Right cardiac atrium (tissue), 5 donors: Measurements from ENCODE around the gene HCFC2. TPM values are rescaled to one million over a fixed set of nuclear protein-coding genes. Genes with fewer than 3 reads are reported as not detected.
A peak's percentile ranks its signal among the peaks of the same experiment; 100 is the strongest.

Source experiments
- ATAC-seq, 2 donors: fragments of 200-7000 bp; cut with Tn5 transposase; one replicate each; pipeline versions ENCODE4 v1.8.0 to v1.9.1; 2020; ENCODE audit warnings: moderate library complexity in 2 of 2, mild to moderate bottlenecking in 1 of 2
- DNase-seq, 3 donors: peaks; one replicate each; pipeline ENCODE4 v3.0.0-alpha.2; 2020
- H3K27ac ChIP-seq: one replicate; pipeline ENCODE4 v1.5.1; 2013; ENCODE audit warnings: mild to moderate bottlenecking, low read length, control low read depth, moderate library complexity
- H3K27me3 ChIP-seq: one replicate; pipeline ENCODE4 v1.6.1; 2013; ENCODE audit not compliant: control insufficient read depth, insufficient read depth
- H3K4me1 ChIP-seq: one replicate; pipeline ENCODE4 v1.6.1; 2013; ENCODE audit warnings: low read length; ENCODE audit not compliant: control insufficient read depth, insufficient read depth
- H3K4me3 ChIP-seq: one replicate; pipeline ENCODE4 v1.5.1; 2013; ENCODE audit warnings: low read length, control low read depth
- H3K9me3 ChIP-seq: one replicate; pipeline ENCODE4 v1.6.1; 2013; ENCODE audit warnings: low read length; ENCODE audit not compliant: control insufficient read depth
- whole genome bisulfite sequencing: extraction: QIAGEN DNeasy Blood & Tissue Kit; methylation state at CpG from one replicate; pipeline ENCODE4 v1.1.7; 2013; 5-methylcytosine and 5-hydroxymethylcytosine counted together
- intact Hi-C, 4 donors: fragments of 100-400 bp; cut with DNase I; formaldehyde crosslinking; loops; one replicate each; pipeline versions ENCODE4 v1.11.0 to v1.14.0; 2022 to 2023
- polyA plus RNA-seq: library from polyadenylated mRNA; stranded (reverse); fragments of 200-250 nt; gene quantifications from one replicate; pipeline ENCODE4 v1.2.3, GENCODE V29; 2013
- total RNA-seq, 4 donors: library from RNA; stranded (reverse); fragmentation: NEBNext Ultra II Directional; extraction: Animal tissue kit (Norgen Biotek cat#: 25700); gene quantifications; one replicate each; pipeline ENCODE4 v1.2.1, GENCODE V29; 2021
- donor health status: healthy with polysubstance abuse.
- donor health status: DM: no; HTN: yes; CAD: no.
- donor health status: DM: no; HTN: no; CAD: no.
- donor health status: DM: no; HTN: yes; CAD: no; lungs with severe emphysema.
- donor health status: DM: yes; HTN: yes; CAD: no.

Gene HCFC2
- total and polyA plus RNA-seq, 5 donors, result 4.1 to 11.0 (median 10.4) TPM

- Histone ChIP-seq H3K4me3 (no peak overlapping the region), H3K27ac (no peak overlapping the region), H3K9me3 (no peaks in the 10 kb centered on the region), H3K27me3 (no peaks in the 10 kb centered on the region), H3K4me1 (peaks cover 2% of the 10 kb centered on the region)
- DNase-seq (no peak), ATAC-seq (peak in 1 of 2 donors; percentile 19)
- intact Hi-C loops, result loop anchor here in 1 of 4 donors (10.0 kb wide), 1 partner anchor 151 kb away; the partner anchor contains the start of gene TDG
Observed at GRCh38 chr12:104115587-104115975, 51.2 kb downstream of the HCFC2 start.

DNA sequence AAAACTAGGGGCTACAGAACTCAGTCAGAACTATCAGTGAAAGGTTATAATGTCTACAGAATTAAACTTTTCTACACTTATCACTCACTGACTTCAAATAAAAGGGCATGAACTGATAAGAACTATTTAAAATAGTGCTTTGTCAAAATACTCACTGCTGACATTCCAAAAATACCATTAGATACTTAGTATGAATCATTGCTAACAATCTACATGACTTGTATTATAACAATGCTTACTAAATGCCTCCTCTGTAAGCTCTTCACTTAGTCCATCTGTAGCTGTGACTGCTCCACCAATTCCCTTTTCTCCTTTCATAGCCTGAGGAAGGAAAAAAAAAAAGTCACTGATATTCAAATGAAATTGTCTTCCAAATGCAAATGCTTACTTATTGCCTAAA lies 56.7 kb downstream of the HCFC2 start:
- intact Hi-C loops, result no loop called here
- DNase-seq, result no peak
- Histone ChIP-seq H3K4me1 (no peaks in the 10 kb centered on the region), H3K4me3 (no peak overlapping the region), H3K27ac (no peak overlapping the region), H3K9me3 (no peaks in the 10 kb centered on the region), H3K27me3 (no peaks in the 10 kb centered on the region)
- peak in 1 of 2 donors; percentile 70 for ATAC-seq

- ATAC-seq (peak in 1 of 2 donors; percentile 25), DNase-seq (no peak)
- H3K27me3 ChIP-seq, result no peaks in the 10 kb centered on the region
- 95% methylated on average over 9 of the region's 9 CpGs for WGBS
- intact Hi-C loops, result no loop called here
- H3K4me1 ChIP-seq, result no peaks in the 10 kb centered on the region
- no peak overlapping the region for H3K27ac ChIP-seq
- H3K4me3 ChIP-seq, result no peak overlapping the region
- H3K9me3 ChIP-seq, result no peaks in the 10 kb centered on the region
Observed at GRCh38 chr12:104122298-104122697, 58.0 kb downstream of the HCFC2 start.

- Histone ChIP-seq H3K27ac (no peak overlapping the region), H3K4me1 (peaks cover under 1% of the 10 kb centered on the region), H3K9me3 (no peaks in the 10 kb centered on the region), H3K27me3 (no peaks in the 10 kb centered on the region), H3K4me3 (no peak overlapping the region)
- intact Hi-C loops, result no loop called here
- 94% methylated on average over 3 of the region's 3 CpGs for WGBS
- no peak for ATAC-seq
- DNase-seq, result no peak
Observed at GRCh38 chr12:104126548-104126947, 62.2 kb downstream of the HCFC2 start.

GRCh38 chr12:104130760-104131159 lies 66.4 kb downstream of the HCFC2 start:
- H3K27ac ChIP-seq, result no peak overlapping the region
- H3K9me3 ChIP-seq, result no peaks in the 10 kb centered on the region
- 75% methylated on average over 2 of the region's 2 CpGs for WGBS
- no peak for ATAC-seq
- no peaks in the 10 kb centered on the region for H3K27me3 ChIP-seq
- intact Hi-C loops, result no loop called here
- H3K4me1 ChIP-seq, result peaks cover 15% of the 10 kb centered on the region
- DNase-seq, result no peak
- H3K4me3 ChIP-seq, result no peak overlapping the region

DNA sequence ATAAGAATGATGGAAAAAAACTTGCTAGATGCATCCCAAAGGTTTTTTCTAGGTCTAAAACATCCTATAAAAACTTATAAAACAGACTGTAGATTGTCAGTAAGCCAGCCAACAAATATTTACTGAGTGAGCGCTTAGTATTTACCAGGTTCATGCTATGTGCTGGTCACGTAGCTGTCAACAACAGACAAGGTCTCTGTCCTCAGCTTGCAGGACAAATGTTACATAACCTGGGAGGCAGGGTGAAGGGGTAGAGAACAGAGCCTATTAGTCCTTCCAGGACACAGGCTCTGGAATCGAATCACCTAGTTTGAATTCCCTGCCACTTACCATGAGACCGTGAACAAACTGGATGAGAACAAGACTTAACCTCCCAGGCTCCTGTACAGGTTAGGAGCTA lies 67.3 kb downstream of the HCFC2 start:
- H3K9me3 ChIP-seq, result no peaks in the 10 kb centered on the region
- DNase-seq (no peak), ATAC-seq (peak; percentile 15 to 31)
- H3K4me1 ChIP-seq, result peaks cover 15% of the 10 kb centered on the region
- peak overlapping the region; percentile 19 for H3K27ac ChIP-seq
- intact Hi-C loops, result no loop called here
- no peaks in the 10 kb centered on the region for H3K27me3 ChIP-seq
- H3K4me3 ChIP-seq, result no peak overlapping the region
- WGBS, result 85% methylated on average over 4 of the region's 4 CpGs

DNA sequence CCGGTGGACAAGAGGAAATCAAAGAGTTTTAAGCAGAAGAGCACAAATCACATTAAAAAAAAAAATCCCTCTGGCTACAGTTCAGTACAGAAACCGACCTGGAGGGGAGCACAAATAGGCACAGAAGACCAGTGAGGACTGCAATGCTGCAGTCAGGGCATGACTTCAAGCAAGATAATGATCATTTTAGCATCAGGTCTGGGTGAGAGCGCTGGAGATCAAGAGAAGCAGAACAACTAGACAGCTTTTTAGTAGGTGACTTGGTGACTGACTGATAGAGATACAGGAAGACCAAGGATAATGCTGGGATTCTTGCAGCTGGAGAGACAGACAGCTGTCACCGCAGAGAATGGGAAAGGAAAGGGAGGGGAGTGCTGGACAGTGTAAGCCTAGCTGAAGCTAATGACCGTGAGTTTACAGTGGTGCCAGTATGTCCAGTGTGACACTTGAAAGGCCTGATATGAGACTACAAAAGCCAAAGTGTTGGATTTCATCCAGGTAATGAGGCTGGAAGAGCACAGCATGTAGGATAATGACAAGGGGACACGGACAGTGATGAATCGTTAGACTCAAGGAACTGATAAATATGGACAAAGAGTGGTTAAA lies 68.1 kb downstream of the HCFC2 start:
- intact Hi-C loops, result no loop called here
- WGBS, result 41% methylated on average over 7 of the region's 7 CpGs
- DNase-seq (no peak), ATAC-seq (peak; percentile 82 to 88)
- Histone ChIP-seq H3K9me3 (no peaks in the 10 kb centered on the region), H3K27me3 (no peaks in the 10 kb centered on the region), H3K27ac (peak overlapping the region; percentile 83), H3K4me3 (no peak overlapping the region), H3K4me1 (peaks cover 15% of the 10 kb centered on the region)

- H3K4me1 ChIP-seq, result peaks cover 15% of the 10 kb centered on the region
- H3K27ac ChIP-seq, result no peak overlapping the region
- H3K4me3 ChIP-seq, result no peak overlapping the region
- intact Hi-C loops, result no loop called here
- no peaks in the 10 kb centered on the region for H3K27me3 ChIP-seq
- ATAC-seq (no peak), DNase-seq (no peak)
- WGBS, result 79% methylated on average over 5 of the region's 5 CpGs
- H3K9me3 ChIP-seq, result no peaks in the 10 kb centered on the region
Observed at GRCh38 chr12:104133321-104133720, 69.0 kb downstream of the HCFC2 start.

GRCh38 chr12:104133866-104134265 lies 69.5 kb downstream of the HCFC2 start:
- 79% methylated on average over 1 of the region's 1 CpG for WGBS
- no peak for ATAC-seq
- H3K4me3 ChIP-seq, result no peak overlapping the region
- no peaks in the 10 kb centered on the region for H3K9me3 ChIP-seq
- no peak for DNase-seq
- no peak overlapping the region for H3K27ac ChIP-seq
- intact Hi-C loops, result no loop called here
- no peaks in the 10 kb centered on the region for H3K27me3 ChIP-seq
- H3K4me1 ChIP-seq, result peaks cover 15% of the 10 kb centered on the region

- 95% methylated on average over 1 of the region's 1 CpG for WGBS
- no peaks in the 10 kb centered on the region for H3K9me3 ChIP-seq
- H3K4me3 ChIP-seq, result no peak overlapping the region
- DNase-seq (no peak), ATAC-seq (no peak)
- intact Hi-C loops, result no loop called here
- no peak overlapping the region for H3K27ac ChIP-seq
- H3K4me1 ChIP-seq, result peaks cover 15% of the 10 kb centered on the region
- no peaks in the 10 kb centered on the region for H3K27me3 ChIP-seq
Observed at GRCh38 chr12:104134882-104135281, 70.6 kb downstream of the HCFC2 start.

GRCh38 chr12:104136577-104136976 lies 72.2 kb downstream of the HCFC2 start:
- DNase-seq (no peak), ATAC-seq (no peak)
- Histone ChIP-seq H3K4me1 (peaks cover 14% of the 10 kb centered on the region), H3K27me3 (no peaks in the 10 kb centered on the region), H3K27ac (no peak overlapping the region), H3K9me3 (no peaks in the 10 kb centered on the region), H3K4me3 (peak overlapping the region; percentile 98)
- intact Hi-C loops, result no loop called here
